Naive B cell (primary cell): ENCODE results near the gene KCTD13. TPM values are rescaled to one million over a fixed set of nuclear protein-coding genes. Genes with fewer than 3 reads are reported as not detected.
A peak's percentile ranks its signal among the peaks of the same experiment; 100 is the strongest.

Source experiments
- ATAC-seq, 2 donors: fragments of 150-1000 bp; cut with Tn5 transposase; 2 replicates each; pipeline ENCODE4 v1.10.0; 2021; ENCODE audit warnings: low read depth in 2 of 2, mild to moderate bottlenecking in 2 of 2, moderate library complexity in 2 of 2
- DNase-seq: peaks from one replicate; pipeline ENCODE4 v3.0.0; 2022
- H3K27ac Mint-ChIP-seq, 6 donors: one replicate each; pipeline ENCODE4 v1.8.0; 2020 to 2022; ENCODE audit warnings: mild to moderate bottlenecking in 6 of 6, mixed read lengths in 6 of 6, moderate library complexity in 5 of 6, inconsistent platforms in 2 of 6
- H3K27me3 Mint-ChIP-seq, 3 donors: one replicate each; pipeline ENCODE4 v1.8.0; 2021 to 2022; ENCODE audit warnings: mixed read lengths in 3 of 3, mild to moderate bottlenecking in 1 of 3
- H3K36me3 Mint-ChIP-seq, 2 donors: one replicate each; pipeline ENCODE4 v1.8.0; 2020 to 2022; ENCODE audit warnings: mixed read lengths in 2 of 2, inconsistent platforms in 1 of 2, mild to moderate bottlenecking in 1 of 2
- H3K4me1 Mint-ChIP-seq, 3 donors: one replicate each; pipeline ENCODE4 v1.8.0; 2020 to 2022; ENCODE audit warnings: mixed read lengths in 3 of 3, inconsistent platforms in 1 of 3, mild to moderate bottlenecking in 1 of 3, moderate library complexity in 1 of 3
- H3K4me3 Mint-ChIP-seq, 8 donors: one replicate each; pipeline ENCODE4 v1.8.0; 2020 to 2022; ENCODE audit warnings: mild to moderate bottlenecking in 8 of 8, mixed read lengths in 8 of 8, moderate library complexity in 8 of 8, inconsistent platforms in 2 of 8
- H3K9me3 Mint-ChIP-seq, 7 donors: one replicate each; pipeline ENCODE4 v1.8.0; 2020 to 2022; ENCODE audit warnings: mixed read lengths in 7 of 7, mild to moderate bottlenecking in 5 of 7, inconsistent platforms in 2 of 7, moderate library complexity in 1 of 7
- polyA plus RNA-seq, 6 donors: library from polyadenylated mRNA; unstranded; fragments of 300-500 nt; fragmentation: Illumina TruSeq; gene quantifications; one replicate each; pipeline ENCODE4 v1.2.3, GENCODE V29; 2021; ENCODE audit warnings: low read depth in 6 of 6

The KCTD13 gene
- 10 to 100 TPM in 3 of 6 donors, 1 to 10 TPM in 3; 7.4 to 19.0 (median 10.4) TPM for polyA plus RNA-seq

GRCh38 chr16:29925781-29926710 is at the start of gene KCTD13:
KCTD13 (minus strand) TSS chr16:29926226; CDS start chr16:29926033, 193 bp downstream.
- Mint-ChIP-seq H3K27me3 (no peaks in the 10 kb centered on the region), H3K36me3 (peaks cover 3 to 4% of the 10 kb centered on the region in 2 donors), H3K27ac (peak within 1 kb of the TSS; percentile 89 to 99 (median 98)), H3K4me1 (peaks cover 23 to 42% (median 37%) of the 10 kb centered on the region in 3 donors), H3K9me3 (no peaks in the 10 kb centered on the region), H3K4me3 (peak within 1 kb of the TSS; percentile 87 to 99 (median 96))
- peak; percentile 95 for DNase-seq
- peak; percentile 86 to 89 for ATAC-seq

- ATAC-seq: no peak
- no peaks in the 10 kb centered on the region for H3K27me3 Mint-ChIP-seq
Observed at GRCh38 chr16:29975134-29975538, 49.1 kb upstream of the KCTD13 start.

GRCh38 chr16:29974291-29975133 is 48.5 kb upstream of the KCTD13 start:
- H3K36me3 Mint-ChIP-seq: peaks cover 0 to 12% of the 10 kb centered on the region in 2 donors
- no peaks in the 10 kb centered on the region for H3K27me3 Mint-ChIP-seq
- H3K4me1 Mint-ChIP-seq: peaks cover 36 to 58% (median 40%) of the 10 kb centered on the region in 3 donors
- no peak for ATAC-seq
- no peaks in the 10 kb centered on the region for H3K9me3 Mint-ChIP-seq
- H3K27ac Mint-ChIP-seq: peak overlapping the region; percentile 3 to 95 (median 86)
- H3K4me3 Mint-ChIP-seq: peak overlapping the region; percentile 86 to 99 (median 94)
- no peak for DNase-seq

More at GRCh38 chr16:29975134-29975538, 49.1 kb upstream of the KCTD13 start:
- H3K9me3 Mint-ChIP-seq: no peaks in the 10 kb centered on the region
- H3K36me3 Mint-ChIP-seq: peaks cover 0 to 11% of the 10 kb centered on the region in 2 donors
- peaks cover 36 to 61% (median 38%) of the 10 kb centered on the region in 3 donors for H3K4me1 Mint-ChIP-seq
- H3K27ac Mint-ChIP-seq: peak overlapping the region in 5 of 6 donors; percentile 3 to 95 (median 74)
- no peak for DNase-seq
- peak overlapping the region; percentile 86 to 99 (median 94) for H3K4me3 Mint-ChIP-seq

- Mint-ChIP-seq H3K27me3 (no peaks in the 10 kb centered on the region), H3K36me3 (peaks cover 0 to 11% of the 10 kb centered on the region in 2 donors), H3K4me3 (peak within 1 kb of the TSS; percentile 86 to 99 (median 94)), H3K4me1 (peaks cover 38 to 51% (median 42%) of the 10 kb centered on the region in 3 donors), H3K27ac (peak within 1 kb of the TSS; percentile 88 to 98 (median 94)), H3K9me3 (no peaks in the 10 kb centered on the region)
- DNase-seq (peak; percentile 98), ATAC-seq (peak; percentile 95 to 97)
Observed at GRCh38 chr16:29973384-29974246, 47.6 kb upstream of the KCTD13 start, which contains the start of gene TAOK2. TAOK2 (plus strand) TSS chr16:29973868; CDS start chr16:29977773, 3,905 bp downstream.

GRCh38 chr16:29972992-29973383 is 47.0 kb upstream of the KCTD13 start:
- DNase-seq: no peak
- Mint-ChIP-seq H3K4me3 (peak overlapping the region; percentile 62 to 99 (median 93)), H3K4me1 (peaks cover 37 to 46% (median 38%) of the 10 kb centered on the region in 3 donors), H3K27me3 (no peaks in the 10 kb centered on the region), H3K36me3 (peaks cover 0 to 14% of the 10 kb centered on the region in 2 donors), H3K9me3 (no peaks in the 10 kb centered on the region), H3K27ac (peak overlapping the region in 5 of 6 donors; percentile 88 to 98 (median 93))
- no peak for ATAC-seq

GRCh38 chr16:29972500-29972899 is 46.5 kb upstream of the KCTD13 start:
- H3K4me3 Mint-ChIP-seq: peak overlapping the region in 7 of 8 donors; percentile 62 to 99 (median 93)
- peaks cover 37 to 46% (median 38%) of the 10 kb centered on the region in 3 donors for H3K4me1 Mint-ChIP-seq
- H3K36me3 Mint-ChIP-seq: peaks cover 0 to 14% of the 10 kb centered on the region in 2 donors
- ATAC-seq (no peak), DNase-seq (no peak)
- no peaks in the 10 kb centered on the region for H3K9me3 Mint-ChIP-seq
- H3K27me3 Mint-ChIP-seq: no peaks in the 10 kb centered on the region
- H3K27ac Mint-ChIP-seq: peak overlapping the region in 3 of 6 donors; percentile 90 to 95 (median 93)

- Mint-ChIP-seq H3K4me1 (peaks cover 32 to 34% (median 32%) of the 10 kb centered on the region in 3 donors), H3K9me3 (no peaks in the 10 kb centered on the region), H3K27ac (peak overlapping the region in 1 of 6 donors; percentile 24), H3K4me3 (no peak overlapping the region), H3K36me3 (peaks cover 0 to 14% of the 10 kb centered on the region in 2 donors), H3K27me3 (no peaks in the 10 kb centered on the region)
- ATAC-seq: no peak
- DNase-seq: no peak
Observed at GRCh38 chr16:29971304-29971703, 45.3 kb upstream of the KCTD13 start.

- H3K9me3 Mint-ChIP-seq: no peaks in the 10 kb centered on the region
- no peaks in the 10 kb centered on the region for H3K27me3 Mint-ChIP-seq
- no peak for ATAC-seq
- H3K4me1 Mint-ChIP-seq: peaks cover 6 to 13% (median 9%) of the 10 kb centered on the region in 3 donors
- H3K36me3 Mint-ChIP-seq: peaks cover 4 to 14% of the 10 kb centered on the region in 2 donors
- H3K27ac Mint-ChIP-seq: peak overlapping the region in 1 of 6 donors; percentile 71
- no peak for DNase-seq
- H3K4me3 Mint-ChIP-seq: peak overlapping the region in 1 of 8 donors; percentile 11
Observed at GRCh38 chr16:29968205-29968604, 42.2 kb upstream of the KCTD13 start.

GRCh38 chr16:29963021-29963743 is 37.2 kb upstream of the KCTD13 start:
- no peaks in the 10 kb centered on the region for H3K9me3 Mint-ChIP-seq
- peaks cover 15 to 21% (median 16%) of the 10 kb centered on the region in 3 donors for H3K4me1 Mint-ChIP-seq
- H3K27ac Mint-ChIP-seq: peak overlapping the region in 5 of 6 donors; percentile 63 to 96 (median 92)
- no peaks in the 10 kb centered on the region for H3K27me3 Mint-ChIP-seq
- H3K4me3 Mint-ChIP-seq: peak overlapping the region; percentile 73 to 98 (median 92)
- DNase-seq (no peak), ATAC-seq (no peak)
- peaks cover 0 to 4% of the 10 kb centered on the region in 2 donors for H3K36me3 Mint-ChIP-seq

- Mint-ChIP-seq H3K4me1 (peaks cover 15 to 21% (median 16%) of the 10 kb centered on the region in 3 donors), H3K9me3 (no peaks in the 10 kb centered on the region), H3K27ac (peak overlapping the region; percentile 81 to 96 (median 94)), H3K27me3 (no peaks in the 10 kb centered on the region), H3K36me3 (peaks cover 0 to 4% of the 10 kb centered on the region in 2 donors), H3K4me3 (peak overlapping the region; percentile 87 to 98 (median 92))
- DNase-seq (peak; percentile 25), ATAC-seq (no peak)
Observed at GRCh38 chr16:29962344-29962994, 36.4 kb upstream of the KCTD13 start.
